HepG2 (cell line): ENCODE measurements around the gene TCEANC.

Source experiments
- YY1 ChIP-seq: IDR thresholded peaks from 2 replicates; pipeline ENCODE4 v1.6.1; 2011; ENCODE audit warnings: low read length, low read depth, moderate library complexity, mild to moderate bottlenecking; ENCODE audit not compliant: insufficient read depth, insufficient replicate concordance
- ZBTB37 ChIP-seq: sonication (generic); formaldehyde crosslinking; IDR thresholded peaks from 2 replicates; pipeline ENCODE4 v1.4.0; 2020; ENCODE audit warnings: mild to moderate bottlenecking, missing genetic modification reagents
- ZNF749 ChIP-seq: sonication (generic); formaldehyde crosslinking; IDR thresholded peaks from 2 replicates; pipeline ENCODE4 v1.8.0; 2022; ENCODE audit warnings: mild to moderate bottlenecking, missing genetic modification reagents, moderate library complexity, borderline replicate concordance
- TF ChIP-seq, protein P1 (sequence below): sonication (generic); formaldehyde crosslinking; IDR thresholded peaks from 2 replicates; pipeline ENCODE4 v1.4.0; 2020; ENCODE audit warnings: missing genetic modification reagents

DNA sequence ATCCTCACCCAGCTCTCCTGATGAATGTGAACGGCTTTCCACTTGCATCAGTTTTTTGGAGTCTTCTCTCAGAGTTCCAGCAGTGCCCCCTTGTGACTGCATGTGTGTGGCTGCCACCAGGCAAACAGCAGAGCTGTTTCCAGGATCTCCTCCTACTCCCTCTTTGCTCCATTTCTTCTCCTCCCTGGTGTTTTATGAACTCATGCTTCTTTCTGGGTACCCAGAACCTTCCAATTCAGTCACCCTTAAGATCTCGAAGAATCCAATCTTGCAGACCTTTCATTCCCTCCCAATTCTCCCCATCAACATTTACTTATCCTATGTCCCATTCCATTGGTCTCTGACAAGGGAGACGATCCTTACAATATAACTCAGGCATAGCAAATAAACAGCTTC lies 6.8 kb upstream of the TCEANC start:
- TF ChIP-seq ZBTB37 (CRISPR knock-in tag) (no peak), ZNF749 (CRISPR knock-in tag) (no peak), YY1 (no peak)
- TF ChIP-seq, protein P1, sequence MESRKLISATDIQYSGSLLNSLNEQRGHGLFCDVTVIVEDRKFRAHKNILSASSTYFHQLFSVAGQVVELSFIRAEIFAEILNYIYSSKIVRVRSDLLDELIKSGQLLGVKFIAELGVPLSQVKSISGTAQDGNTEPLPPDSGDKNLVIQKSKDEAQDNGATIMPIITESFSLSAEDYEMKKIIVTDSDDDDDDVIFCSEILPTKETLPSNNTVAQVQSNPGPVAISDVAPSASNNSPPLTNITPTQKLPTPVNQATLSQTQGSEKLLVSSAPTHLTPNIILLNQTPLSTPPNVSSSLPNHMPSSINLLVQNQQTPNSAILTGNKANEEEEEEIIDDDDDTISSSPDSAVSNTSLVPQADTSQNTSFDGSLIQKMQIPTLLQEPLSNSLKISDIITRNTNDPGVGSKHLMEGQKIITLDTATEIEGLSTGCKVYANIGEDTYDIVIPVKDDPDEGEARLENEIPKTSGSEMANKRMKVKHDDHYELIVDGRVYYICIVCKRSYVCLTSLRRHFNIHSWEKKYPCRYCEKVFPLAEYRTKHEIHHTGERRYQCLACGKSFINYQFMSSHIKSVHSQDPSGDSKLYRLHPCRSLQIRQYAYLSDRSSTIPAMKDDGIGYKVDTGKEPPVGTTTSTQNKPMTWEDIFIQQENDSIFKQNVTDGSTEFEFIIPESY (CRISPR knock-in tag) = no peak
